Vagina (tissue), 2 donors: ENCODE measurements around the gene MRTFA. TPM values are rescaled to one million over a fixed set of nuclear protein-coding genes. Genes with fewer than 3 reads are reported as not detected.
"Not testable (repeated sequence)": the region's sequence is repeated elsewhere in the genome, so short reads cannot be mapped to it uniquely, and the experiment has no call there.

ENCODE experiments used
- DNase-seq, 2 donors: peaks; one replicate each; pipeline ENCODE4 v3.0.0-alpha.2; 2017; ENCODE audit errors: extremely low spot score in 2 of 2
- H3K27ac ChIP-seq: fragments of 200-600 bp; sonication (generic); one replicate; pipeline ENCODE4 v1.5.1; 2019
- H3K27me3 ChIP-seq: fragments of 200-600 bp; sonication (generic); one replicate; pipeline ENCODE4 v1.5.1; 2019
- H3K36me3 ChIP-seq, 2 donors: fragments of 200-600 bp; sonication (generic); one replicate each; pipeline ENCODE4 v1.5.1; 2017 to 2019
- H3K4me1 ChIP-seq: fragments of 200-600 bp; sonication (generic); one replicate; pipeline ENCODE4 v1.5.1; 2019
- H3K4me3 ChIP-seq, 2 donors: fragments of 200-600 bp; sonication (generic); 1 replicate in 1 of 2; 2 replicates in 1 of 2; pipeline ENCODE4 v1.5.1; 2016 to 2019
- H3K9me3 ChIP-seq: fragments of 200-600 bp; sonication (generic); one replicate; pipeline ENCODE4 v1.5.1; 2019
- POLR2A ChIP-seq, 2 donors: fragments of 450-650 bp; IDR thresholded peaks; one replicate each; pipeline ENCODE4 v1.6.1; 2017; ENCODE audit warnings: antibody characterized with exemption in 2 of 2, mild to moderate bottlenecking in 2 of 2, moderate library complexity in 2 of 2
- POLR2AphosphoS5 ChIP-seq, 2 donors: sonication (generic); formaldehyde crosslinking; IDR thresholded peaks; one replicate each; pipeline ENCODE4 v1.9.0; 2017; ENCODE audit warnings: antibody characterized with exemption in 2 of 2, mild to moderate bottlenecking in 2 of 2, low read depth in 1 of 2; ENCODE audit not compliant: insufficient read depth in 1 of 2
- intact Hi-C: fragments of 100-400 bp; cut with DNase I; formaldehyde crosslinking; loops from one replicate; pipeline ENCODE4 v1.15.1; 2023
- total RNA-seq: library from RNA; depleted of rRNA; stranded (reverse); fragments of >200 nt; gene quantifications from one replicate; pipeline ENCODE4 v1.2.3, GENCODE V29; 2016
- TF ChIP-seq, protein P1 (sequence below), 3 experiments: fragments of 450-650 bp in 2 of 3; fragments of 200-600 bp in 1 of 3; sonication (generic) in 1 of 3; IDR thresholded peaks; one replicate each; pipeline ENCODE4 v1.5.1; 2017 to 2019; ENCODE audit warnings: antibody characterized with exemption in 3 of 3, mild to moderate bottlenecking in 2 of 3, moderate library complexity in 2 of 3

Gene MRTFA
- total RNA-seq, 1 donor from 2014 or later, result 99.4 TPM

DNA sequence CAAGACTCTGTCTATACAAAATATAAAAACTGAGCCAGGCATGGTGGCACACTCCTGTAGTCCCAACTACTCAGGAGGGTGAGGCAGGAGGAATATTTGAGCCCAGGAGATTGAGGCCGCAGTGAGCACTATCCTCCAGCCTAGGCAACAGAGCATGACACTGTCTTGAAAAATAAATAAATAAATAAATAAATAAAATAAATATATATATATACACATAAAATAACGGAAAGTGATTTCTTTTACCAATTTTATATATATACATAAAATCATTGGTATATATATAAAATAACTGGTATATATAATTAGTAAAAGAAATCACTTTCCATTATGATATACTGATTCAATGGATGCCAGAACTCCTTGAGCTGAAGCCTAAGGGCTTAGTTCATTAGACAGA, 91.8 kb downstream of the MRTFA start:
- no peak for DNase-seq
- Histone ChIP-seq H3K36me3 (no peaks in the 10 kb centered on the region), H3K27me3 (no peaks in the 10 kb centered on the region), H3K27ac (no peak overlapping the region), H3K9me3 (no peaks in the 10 kb centered on the region), H3K4me1 (peaks cover 17% of the 10 kb centered on the region), H3K4me3 (no peak overlapping the region)
- TF ChIP-seq POLR2AphosphoS5 (IDR thresholded peaks at IDR 0.05; ENCODE audit: insufficient read depth in 1 of 2, low read depth in 1 of 2) (no peak), POLR2A (IDR thresholded peaks at IDR 0.05) (no peak)
- TF ChIP-seq, protein P1, sequence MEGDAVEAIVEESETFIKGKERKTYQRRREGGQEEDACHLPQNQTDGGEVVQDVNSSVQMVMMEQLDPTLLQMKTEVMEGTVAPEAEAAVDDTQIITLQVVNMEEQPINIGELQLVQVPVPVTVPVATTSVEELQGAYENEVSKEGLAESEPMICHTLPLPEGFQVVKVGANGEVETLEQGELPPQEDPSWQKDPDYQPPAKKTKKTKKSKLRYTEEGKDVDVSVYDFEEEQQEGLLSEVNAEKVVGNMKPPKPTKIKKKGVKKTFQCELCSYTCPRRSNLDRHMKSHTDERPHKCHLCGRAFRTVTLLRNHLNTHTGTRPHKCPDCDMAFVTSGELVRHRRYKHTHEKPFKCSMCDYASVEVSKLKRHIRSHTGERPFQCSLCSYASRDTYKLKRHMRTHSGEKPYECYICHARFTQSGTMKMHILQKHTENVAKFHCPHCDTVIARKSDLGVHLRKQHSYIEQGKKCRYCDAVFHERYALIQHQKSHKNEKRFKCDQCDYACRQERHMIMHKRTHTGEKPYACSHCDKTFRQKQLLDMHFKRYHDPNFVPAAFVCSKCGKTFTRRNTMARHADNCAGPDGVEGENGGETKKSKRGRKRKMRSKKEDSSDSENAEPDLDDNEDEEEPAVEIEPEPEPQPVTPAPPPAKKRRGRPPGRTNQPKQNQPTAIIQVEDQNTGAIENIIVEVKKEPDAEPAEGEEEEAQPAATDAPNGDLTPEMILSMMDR (IDR thresholded peaks at IDR 0.05), result no peak
- intact Hi-C loops, result no loop called here

DNA sequence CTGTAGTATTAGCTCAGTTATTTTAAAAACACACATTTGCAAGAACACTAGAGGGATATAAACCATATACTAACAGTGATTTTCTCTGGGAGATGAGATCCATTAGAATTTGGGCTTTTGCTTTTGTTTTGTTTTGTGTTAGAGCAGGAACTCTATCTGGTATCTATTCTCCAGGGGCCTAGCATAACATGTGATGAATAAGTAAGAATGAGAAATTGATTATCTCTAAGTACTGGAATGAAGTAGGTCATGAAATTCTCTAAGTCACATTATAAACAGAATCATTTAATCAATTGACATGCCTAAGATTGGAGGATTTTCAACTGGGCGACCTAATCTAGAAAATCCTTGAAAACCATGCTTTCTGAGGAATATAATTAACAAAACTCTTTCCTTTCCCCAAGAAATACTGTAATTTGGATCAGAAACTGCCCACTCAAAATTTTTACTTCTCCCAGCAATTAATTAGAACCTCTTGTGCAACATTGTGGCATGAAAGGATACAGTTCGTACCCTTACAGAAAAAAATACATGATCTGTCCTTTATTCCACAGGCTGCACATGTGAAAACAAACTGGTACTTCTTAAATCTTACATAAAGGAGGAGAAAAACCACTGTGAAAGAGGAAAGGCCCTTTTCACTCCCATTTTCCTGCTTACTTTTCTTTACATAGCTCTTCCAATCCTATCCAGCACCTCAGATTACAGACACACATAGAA, 93.5 kb downstream of the MRTFA start:
- H3K4me3 ChIP-seq, result no peak overlapping the region
- H3K9me3 ChIP-seq, result no peaks in the 10 kb centered on the region
- no peaks in the 10 kb centered on the region for H3K27me3 ChIP-seq
- intact Hi-C loops, result no loop called here
- peaks cover 23% of the 10 kb centered on the region for H3K4me1 ChIP-seq
- no peaks in the 10 kb centered on the region for H3K36me3 ChIP-seq
- peak overlapping the region; percentile 5 for H3K27ac ChIP-seq
- no peak for DNase-seq
- TF ChIP-seq POLR2A (IDR thresholded peaks at IDR 0.05) (no peak), POLR2AphosphoS5 (IDR thresholded peaks at IDR 0.05; ENCODE audit: insufficient read depth in 1 of 2, low read depth in 1 of 2) (no peak)
- TF ChIP-seq, protein P1 (IDR thresholded peaks at IDR 0.05), result no peak

DNA sequence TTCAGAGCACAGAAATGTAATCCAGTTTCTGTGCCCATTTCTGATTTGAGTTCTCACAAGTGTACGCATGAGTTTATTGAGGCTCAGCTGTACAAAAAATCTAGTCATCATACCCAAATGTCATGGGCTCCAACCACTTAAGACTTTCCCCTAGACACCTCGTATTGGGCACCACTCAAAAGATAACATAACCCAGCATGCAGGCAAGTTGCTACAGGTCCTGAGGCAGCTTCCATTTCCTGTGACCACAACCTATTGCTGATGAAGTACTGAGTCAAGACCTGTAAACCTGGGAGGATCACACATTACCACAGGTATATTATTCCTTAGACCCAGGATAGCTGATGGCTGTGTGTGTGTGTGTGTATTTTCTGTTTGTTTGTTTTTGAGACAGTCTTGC, 95.2 kb downstream of the MRTFA start:
- Histone ChIP-seq H3K4me3 (no peak overlapping the region), H3K36me3 (no peaks in the 10 kb centered on the region), H3K27me3 (no peaks in the 10 kb centered on the region), H3K4me1 (peaks cover 23% of the 10 kb centered on the region), H3K27ac (no peak overlapping the region), H3K9me3 (no peaks in the 10 kb centered on the region)
- intact Hi-C loops, result no loop called here
- TF ChIP-seq, protein P1 (IDR thresholded peaks at IDR 0.05), result no peak
- TF ChIP-seq POLR2A (IDR thresholded peaks at IDR 0.05) (no peak), POLR2AphosphoS5 (IDR thresholded peaks at IDR 0.05; ENCODE audit: insufficient read depth in 1 of 2, low read depth in 1 of 2) (peak in 1 of 2 donors; percentile 21)
- no peak for DNase-seq

DNA sequence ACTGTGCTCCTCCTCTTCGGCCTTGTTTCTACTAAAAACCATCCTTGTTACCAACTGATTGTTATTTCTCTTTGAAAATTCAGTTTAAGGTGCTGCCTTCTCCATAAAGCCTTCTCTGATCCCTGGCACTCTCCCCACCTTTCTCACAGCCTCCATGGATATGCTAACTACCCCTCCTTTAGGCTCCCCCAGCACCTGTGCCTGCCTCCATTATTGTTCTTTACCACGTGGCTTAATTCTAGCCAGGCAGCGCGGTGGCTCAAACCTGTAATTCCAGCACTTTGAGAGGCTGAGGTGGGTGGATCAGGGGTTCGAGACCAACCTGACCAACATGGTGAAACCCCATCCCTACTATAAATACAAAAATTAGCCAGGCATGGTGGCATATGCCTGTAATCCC, 96.3 kb downstream of the MRTFA start:
- Histone ChIP-seq H3K27ac (no peak overlapping the region), H3K36me3 (no peaks in the 10 kb centered on the region), H3K4me3 (no peak overlapping the region), H3K9me3 (no peaks in the 10 kb centered on the region), H3K27me3 (no peaks in the 10 kb centered on the region), H3K4me1 (peaks cover 28% of the 10 kb centered on the region)
- TF ChIP-seq, protein P1 (IDR thresholded peaks at IDR 0.05), result no peak
- no peak for TF ChIP-seq POLR2AphosphoS5 (IDR thresholded peaks at IDR 0.05; ENCODE audit: insufficient read depth in 1 of 2, low read depth in 1 of 2)
- TF ChIP-seq POLR2A (IDR thresholded peaks at IDR 0.05), result no peak
- no peak for DNase-seq
- intact Hi-C loops, result no loop called here

DNA sequence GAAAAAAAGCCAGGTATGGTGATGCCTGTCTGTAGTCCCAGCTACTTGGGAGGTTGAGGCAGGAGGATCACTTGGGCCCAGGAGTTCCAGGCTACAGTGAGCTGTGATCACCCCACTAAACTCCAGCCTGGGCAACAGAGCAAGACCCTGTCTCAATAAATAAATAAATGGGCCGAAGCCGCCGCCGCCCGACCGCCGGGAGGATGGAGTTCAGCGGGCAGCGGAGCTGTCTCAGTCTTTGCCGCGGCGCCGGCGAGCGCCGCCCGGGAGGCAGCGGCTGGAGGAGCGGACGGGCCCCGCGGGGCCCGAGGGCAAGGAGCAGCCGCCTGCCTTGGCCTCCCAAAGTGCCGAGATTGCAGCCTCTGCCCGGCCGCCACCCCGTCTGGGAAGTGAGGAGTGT, 100.4 kb downstream of the MRTFA start:
- DNase-seq, H3K4me3 ChIP-seq, intact Hi-C loops, H3K36me3 ChIP-seq, H3K27ac ChIP-seq, H3K27me3 ChIP-seq, H3K9me3 ChIP-seq: not testable (repeated sequence)
- H3K4me1 ChIP-seq, result peaks cover 48% of the 10 kb centered on the region
